ENCODE measurements around the gene WFS1.

WFS1 gene

DNA sequence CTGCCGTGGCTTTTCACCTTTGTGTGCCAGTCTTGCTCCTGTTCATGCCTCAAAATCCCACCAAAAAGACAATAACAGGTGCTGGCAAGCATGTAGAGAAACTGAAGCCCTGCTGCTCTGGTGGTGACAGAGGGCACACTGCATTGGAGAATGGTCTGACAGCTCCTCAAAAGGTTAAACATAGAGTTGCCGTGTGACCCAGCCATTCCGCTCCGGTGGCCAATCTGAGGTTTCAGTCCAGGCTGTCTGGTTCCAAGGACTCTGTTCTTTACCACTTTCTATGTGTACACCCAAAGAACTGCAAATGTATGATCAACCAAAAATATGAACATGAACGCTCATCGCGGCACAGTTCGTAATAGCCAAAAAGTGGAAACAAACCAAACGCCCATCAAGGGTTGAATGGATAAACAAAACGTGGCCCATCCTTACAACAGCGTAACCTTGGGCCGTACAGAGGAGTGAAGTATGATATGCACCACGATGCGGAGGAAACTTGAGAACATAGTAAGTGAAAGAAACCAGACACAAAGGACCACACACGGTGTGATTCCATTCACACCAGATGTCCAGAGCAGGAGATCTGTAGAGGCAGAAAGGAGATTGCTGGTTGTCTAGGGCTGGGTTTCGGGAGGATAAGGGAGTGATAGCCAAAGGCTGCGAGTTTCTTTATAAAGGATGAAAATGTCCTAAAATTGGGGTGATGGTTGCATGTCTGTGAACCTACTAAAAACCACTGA lies 33.6 kb upstream of the WFS1 start:
- DNase-seq (ENCODE audit: low read depth), result no peak

DNA sequence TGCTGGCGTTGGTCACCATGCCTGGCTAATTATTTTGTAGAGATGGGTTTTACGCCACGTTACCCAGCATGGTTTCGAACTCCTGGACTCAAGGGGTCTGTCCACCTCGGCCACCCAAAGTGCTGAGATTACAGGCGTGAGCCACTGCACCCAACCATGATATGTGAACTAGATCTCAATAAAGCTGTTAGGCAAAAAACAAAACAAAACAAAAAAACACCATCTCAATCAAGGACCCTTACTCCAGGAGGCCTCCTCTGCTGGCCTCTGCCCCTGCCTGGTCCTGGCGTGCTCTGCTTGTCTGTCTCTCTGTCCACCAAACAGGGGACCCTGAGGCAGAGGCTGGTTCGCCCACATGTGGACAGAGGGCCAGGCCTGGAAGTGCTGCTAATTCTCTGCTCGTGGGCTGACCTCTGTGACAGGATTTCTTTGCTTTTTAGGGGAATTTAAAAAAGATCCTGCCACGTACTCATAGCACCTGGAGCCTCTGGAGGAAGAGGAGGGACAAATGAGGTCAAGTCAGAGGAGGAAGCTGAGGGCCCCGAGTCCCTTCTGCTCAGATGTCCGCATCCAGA lies 32.7 kb upstream of the WFS1 start:
- no peak for DNase-seq (ENCODE audit: low read depth)

DNA sequence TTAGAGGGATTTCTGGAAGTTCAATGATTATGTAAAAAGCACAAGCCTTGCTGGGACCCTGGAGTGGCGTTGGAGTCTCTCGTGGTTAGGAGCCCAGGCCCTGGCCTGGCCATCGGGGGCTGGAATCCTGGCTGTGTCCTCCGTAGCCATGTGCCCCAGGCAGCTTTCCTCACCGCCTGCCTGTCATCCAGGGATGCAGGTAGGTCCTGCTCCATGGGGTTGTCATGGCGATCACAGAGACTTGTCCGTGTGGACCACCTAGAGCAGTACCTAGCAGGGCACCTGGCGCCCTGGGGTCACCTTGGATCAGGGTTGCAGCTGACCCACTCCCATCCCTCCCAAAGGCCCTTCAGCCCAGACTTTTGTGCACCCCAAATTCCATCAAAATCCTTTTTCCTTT lies 30.2 kb upstream of the WFS1 start:
- DNase-seq (ENCODE audit: low read depth), result no peak

DNA sequence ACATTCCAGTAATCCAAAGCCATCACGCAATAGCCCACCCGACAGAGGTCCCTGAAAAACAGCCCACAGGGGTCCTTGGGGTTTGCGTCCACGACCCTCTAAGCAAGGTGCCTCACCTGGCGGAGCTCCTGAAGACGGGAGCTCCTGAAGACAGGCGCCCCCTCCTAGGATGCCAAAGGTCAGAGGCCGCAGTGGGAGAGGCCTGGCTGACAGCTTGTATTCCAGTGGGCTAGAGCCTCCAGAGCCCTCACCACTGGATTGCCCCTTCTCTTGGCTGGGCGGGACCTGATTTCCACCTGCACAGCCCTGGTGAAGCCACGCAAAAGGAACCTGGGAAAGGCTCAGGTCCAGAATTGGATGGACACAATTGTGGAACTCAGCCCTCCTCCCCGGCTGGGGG lies 29.7 kb upstream of the WFS1 start:
- no peak for DNase-seq (ENCODE audit: low read depth)

DNA sequence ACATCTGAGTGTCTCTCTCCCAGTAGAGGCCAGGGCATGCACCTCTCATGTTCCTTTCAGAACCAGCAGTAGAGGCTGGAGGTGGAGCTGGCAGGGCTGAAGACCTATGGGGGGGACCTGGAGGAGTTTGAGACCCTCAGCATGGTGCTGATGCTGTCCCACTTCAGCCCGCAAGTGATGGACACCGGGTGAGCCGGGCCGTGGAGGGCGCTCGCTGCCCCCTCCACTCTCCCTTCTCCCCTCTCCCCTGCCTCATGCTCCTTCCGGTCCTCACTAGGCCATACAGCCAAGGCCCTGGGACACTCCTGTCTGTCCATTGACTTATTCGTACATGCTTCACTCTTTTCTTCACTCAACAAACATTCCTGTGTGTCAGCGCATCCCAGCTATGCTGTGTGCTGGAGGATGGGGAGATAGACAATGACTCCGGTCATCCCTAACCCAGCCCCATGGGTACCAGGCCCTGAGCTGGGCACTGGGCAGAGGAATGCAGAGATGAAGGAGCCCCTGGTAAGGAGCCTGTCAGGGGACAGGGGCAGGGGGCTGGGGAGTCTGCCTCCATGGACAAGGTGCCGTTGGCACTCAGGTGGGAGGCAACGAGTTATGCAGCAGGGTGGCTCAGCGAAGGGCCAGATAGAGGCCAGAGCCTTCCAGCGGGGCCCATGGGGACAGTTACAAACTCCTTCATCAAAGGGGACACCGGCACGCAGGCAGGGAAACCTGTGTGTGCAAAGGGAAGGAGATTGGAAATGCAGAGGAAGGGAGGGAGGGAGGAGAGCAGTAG lies 28.4 kb upstream of the WFS1 start:
- DNase-seq (ENCODE audit: low read depth), result no peak

DNA sequence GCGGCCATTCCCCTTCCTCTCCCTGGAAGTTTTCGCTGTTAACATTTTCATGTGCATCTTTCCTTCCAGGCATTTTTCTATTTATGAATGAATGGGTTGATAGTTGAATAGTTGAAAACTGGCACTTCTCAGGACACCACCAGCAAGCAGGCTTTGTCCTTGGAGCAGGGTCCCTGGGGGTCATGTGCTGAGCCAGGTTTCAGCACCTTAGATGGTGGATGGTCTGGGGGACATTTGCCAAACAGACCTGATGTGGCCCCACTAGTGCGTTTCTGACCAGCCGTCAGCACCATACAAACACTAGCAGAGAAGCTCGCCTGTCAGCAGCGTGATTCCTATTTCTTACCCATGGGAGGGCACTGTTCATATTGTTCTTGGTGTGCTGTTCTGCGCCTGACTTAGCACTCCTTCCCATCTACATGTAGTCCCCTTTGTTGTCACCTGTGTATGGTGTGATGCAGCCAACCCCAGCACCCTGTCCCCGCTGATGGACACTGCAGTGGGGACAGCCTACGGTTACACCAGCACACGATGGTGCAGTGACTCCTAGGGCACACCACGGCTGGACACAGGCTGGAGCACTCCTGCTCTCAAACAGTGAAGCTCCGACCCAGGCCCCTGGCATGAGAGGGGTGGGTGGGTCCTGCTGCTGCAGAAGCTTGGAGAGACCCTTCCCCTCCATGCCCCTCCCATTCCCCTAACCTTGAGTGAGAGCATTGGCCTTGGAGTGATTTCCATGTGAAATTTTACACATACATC lies 27.2 kb upstream of the WFS1 start:
- no peak for DNase-seq (ENCODE audit: low read depth)

DNA sequence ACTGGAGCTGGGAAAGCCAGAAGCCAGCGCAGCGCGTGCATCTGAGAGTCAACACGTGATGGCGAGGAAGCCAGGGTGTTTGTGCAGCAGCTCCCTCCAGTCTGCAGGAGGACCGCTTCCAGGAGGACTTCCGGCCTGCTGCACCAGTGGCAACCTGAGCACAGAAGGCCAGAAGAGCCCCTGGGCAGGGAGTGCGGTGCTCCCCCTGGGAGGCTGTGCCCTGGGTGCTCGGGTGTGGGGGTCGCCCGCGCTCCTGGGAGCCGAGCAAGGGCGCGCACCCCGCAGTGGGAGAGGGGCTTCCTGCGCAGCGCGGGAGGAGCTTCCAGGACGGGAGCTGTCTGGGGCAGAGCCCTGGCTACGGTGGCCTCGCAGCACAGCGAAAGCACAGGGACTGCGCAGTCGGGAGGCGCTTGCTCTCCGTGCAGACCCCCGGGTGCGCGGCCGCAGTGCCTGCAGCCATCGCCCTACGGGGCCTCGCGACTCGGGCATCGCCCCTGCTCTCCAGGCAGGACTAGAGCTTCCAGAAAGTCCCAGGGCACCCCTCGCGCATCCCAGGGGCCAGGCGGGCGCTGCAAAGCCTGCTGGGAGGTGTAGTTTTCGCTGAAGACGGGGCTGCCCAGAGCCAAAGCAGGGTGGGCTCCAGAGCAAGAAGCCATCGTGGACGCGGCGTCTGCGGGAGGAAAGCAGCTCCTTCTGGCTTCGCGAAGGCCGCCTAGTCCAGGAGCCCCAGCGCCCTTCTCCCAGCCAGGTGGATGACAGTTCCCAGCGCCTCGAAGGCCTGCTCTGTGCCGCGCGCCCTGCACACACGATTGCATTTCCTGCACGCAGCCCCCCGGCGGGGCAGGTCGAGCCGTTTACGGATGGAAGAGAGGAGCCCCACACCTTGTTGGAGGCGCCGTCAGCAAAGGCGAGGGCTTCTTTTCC lies 24.1 kb upstream of the WFS1 start:
- no peak for DNase-seq (ENCODE audit: low read depth)

DNA sequence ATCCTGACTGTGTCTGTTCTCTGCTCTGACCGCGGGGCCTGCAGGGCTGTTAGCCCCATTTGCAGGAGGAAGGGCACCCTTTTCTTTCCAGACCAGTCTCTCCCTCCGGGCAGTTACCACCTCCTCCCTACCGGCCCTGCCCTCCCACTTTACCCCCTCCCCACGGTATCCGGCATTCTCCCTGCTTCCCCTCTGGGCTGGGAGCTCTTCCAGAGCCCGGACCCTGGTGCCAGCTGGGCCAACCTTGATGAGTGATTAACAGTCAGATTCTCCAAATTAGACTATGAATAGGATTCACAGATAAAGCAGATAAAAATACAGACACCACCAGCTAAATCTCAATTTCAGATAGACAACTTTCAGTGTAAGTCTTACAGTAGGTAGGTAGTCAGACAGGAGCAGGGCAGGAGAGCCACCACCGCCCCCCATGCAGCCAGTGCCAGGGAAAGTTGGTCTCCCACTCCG lies 23.4 kb upstream of the WFS1 start:
- no peak for DNase-seq (ENCODE audit: low read depth)

DNA sequence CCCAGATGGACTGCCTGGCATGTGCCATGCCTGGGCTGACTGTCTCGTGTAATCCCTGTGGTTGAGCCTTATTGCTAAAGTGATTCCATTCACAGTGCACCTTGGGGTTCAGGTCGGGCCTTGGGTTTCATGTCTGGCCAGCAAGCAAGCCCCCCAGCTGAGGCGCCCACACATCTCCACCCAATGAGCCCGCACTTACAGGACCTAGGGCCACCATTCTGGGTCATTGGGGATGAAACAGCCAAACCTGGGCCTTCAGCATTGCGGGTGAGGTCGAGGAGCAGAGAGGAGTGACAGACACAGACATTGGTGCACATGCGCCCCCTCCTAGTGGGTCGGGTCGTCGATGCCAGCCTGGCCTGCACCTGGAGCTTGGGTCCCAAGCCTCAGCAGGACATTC lies 21.3 kb upstream of the WFS1 start:
- no peak for DNase-seq (ENCODE audit: low read depth)

DNA sequence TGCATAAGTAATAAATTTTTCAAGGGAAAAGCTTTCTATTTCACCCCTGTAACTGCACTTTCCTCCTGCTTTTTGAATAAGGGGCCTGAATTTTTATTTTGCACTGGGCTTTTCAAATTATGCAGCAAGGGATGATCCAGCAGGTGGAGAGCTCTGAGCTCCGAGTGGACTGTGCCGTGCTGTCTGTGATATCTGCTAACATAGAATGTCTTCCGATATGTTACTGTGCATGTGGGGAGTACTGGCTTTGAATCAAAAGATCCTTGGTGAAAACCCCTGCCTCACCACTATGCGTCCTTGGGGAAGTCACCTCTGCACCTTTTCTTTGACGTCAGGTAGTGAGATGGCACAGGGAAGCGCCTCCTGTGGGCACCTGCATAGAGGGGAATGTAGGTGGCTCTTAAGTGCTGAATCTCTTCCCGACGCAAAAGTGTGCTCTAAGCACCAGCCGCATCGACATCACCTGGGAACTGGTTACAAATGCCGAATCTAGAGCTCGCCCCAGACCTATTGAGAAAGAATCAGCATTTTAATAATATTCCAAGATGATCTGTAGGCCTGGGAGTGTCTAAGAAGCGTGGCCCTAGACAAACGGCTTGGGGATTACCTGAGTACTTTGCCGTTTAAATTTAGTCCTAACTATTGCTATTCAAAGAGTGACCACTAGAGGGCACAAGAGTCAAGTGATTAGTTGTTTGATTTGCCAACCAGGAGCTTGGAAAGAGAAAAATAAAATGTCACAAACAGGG lies 19.2 kb upstream of the WFS1 start:
- no peak for DNase-seq (ENCODE audit: low read depth)

DNA sequence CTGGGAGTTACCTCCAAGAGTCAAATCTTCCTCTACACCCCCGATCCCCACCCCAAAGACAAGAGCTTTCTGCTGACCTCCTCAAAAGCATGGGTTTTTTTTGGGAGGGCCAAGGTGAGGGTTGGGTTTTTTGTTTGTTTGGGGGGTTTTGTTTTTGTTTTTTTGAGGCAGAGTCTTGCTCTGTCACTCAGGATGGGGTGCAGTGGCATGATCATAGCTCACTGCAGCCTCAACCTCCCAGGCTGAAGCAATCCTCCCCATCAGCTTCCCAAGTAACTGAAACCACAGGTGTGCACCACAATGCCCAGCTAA lies 18.7 kb upstream of the WFS1 start:
- no peak for DNase-seq (ENCODE audit: low read depth)

DNA sequence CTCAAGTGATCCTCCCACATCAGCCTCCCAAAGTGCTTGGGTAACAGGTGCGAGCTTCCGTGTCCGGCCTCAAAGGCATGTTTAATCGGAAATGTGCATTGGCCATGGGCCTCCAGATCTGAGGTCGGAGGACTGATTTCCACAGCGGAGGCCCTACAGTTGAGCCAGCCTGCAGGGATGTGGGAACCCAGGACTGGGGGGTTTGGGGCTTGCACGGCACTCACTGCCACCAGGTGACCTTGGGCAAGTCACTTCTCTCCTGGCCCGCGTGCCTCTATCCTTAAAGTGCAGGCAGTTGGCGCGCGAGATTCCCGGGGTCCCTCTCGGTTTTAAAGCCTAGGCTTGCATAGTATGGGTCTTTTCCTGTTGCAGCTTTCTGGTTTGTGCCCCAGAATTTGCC lies 18.3 kb upstream of the WFS1 start:
- no peak for DNase-seq (ENCODE audit: low read depth)

DNA sequence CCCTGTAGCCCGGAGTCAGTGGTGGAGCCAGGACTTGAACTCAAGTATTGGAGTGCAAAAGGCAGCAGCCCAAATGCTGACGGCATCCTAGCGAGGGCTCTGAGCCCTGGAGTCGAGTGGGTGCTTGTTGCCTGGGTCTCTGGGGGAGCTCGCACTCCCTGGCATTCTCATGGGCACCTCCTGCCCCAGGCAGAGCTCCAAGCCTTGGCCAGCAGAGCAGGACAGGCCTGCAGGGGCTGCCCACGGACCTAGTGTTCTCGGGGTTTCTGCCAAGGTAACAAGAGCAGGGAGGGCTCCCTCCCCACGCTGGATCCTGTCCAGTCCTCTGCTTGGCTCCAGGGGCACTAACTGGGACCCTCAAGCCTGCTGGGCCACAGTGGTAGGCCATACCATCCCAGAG lies 17.6 kb upstream of the WFS1 start:
- no peak for DNase-seq (ENCODE audit: low read depth)

DNA sequence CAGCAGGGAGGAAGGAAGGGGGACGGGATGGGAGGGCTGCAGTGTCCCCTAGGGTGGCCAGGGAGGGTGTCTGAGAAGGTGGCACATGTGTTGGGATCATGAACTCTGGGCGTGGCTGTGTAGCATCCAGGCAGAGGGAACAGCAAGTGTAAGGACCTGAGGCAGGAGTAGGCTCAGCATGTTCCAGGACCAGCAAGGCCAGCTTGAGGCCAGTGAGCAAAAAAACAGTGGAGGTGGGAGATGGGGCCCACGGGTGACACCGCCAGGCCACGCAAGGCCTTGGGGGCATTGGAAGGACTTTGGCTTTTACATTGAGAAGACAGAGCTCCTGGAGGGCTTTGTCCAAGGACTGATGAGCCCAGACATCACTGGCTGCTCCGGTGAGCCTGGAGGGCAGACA lies 16.5 kb upstream of the WFS1 start:
- no peak for DNase-seq (ENCODE audit: low read depth)

DNA sequence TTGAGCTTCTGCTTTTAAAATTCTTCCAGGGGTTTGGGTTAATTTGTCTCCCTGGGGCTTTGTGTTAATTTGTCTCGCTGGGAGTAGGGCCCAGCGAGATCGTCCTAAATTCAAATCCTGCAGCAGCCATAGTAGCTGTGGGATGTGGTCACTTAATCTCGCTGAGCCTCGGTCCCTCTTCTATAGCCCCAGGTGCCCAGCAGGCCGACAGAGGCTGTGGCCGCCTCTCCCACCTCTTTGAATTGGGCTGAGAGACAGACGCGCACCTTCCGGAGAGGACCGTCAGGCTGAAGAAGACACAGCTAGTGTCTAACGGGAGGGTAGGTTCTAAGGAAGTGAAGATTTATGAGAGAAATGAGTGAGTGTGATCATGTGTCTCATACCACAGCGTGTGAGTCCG lies 15.7 kb upstream of the WFS1 start:
- no peak for DNase-seq (ENCODE audit: low read depth)

DNA sequence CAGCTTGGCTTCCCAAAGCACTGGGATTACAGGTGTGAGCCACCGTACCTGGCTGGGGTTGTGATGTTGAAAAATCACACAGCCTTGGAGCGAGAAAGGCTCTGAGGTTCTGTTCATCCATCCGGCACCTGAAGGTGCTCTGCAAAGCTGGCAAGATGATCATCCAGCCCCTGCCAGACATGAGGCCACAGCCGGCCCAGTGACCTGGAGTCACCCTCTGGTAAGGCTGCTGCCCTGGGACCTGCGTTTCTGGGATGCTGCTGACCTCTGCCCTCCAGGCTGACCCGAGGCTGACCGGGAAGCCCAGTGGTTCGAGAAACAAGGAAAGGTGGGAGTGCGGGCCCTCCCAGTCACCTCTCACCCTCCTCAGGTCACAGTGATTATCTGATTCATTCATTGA lies 13.5 kb upstream of the WFS1 start:
- no peak for DNase-seq (ENCODE audit: low read depth)

DNA sequence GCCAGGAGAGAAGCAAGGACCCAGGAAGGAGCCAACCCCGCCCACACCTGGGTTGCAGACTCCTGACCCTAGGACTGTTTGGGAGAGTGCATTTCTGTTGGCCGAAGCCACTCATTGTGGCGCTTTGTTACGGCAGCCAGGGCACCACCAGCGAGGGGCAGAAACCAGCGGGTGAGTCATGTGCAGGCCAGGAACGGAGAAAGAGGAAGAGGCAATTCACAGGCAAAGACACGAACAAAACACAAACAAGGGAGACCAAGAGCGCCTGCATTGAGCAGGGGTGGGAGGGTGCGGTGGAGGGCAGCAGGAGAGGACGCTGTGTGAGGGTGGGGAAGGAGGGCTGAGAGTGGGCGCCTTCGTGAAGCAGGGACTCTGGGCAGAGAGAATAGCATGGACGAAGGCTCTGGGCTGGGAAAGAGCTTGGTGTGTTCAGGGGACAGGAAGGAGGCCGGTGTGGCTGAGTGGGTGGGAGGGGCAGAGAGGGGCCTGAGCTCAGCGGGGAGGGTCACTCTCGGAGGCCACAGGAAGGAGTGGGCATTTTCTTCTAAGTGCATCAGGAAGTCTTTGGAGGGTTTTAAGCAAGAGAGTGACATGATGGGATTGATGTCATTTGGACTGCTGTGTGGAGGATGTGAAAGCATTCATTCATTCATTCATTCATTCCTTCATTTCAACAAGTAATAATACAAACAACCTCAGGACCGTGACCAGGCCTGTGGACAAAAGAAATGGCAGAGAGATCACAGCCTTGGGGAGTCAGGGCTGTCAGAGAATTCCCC lies 12.2 kb upstream of the WFS1 start:
- no peak for DNase-seq (ENCODE audit: low read depth)

DNA sequence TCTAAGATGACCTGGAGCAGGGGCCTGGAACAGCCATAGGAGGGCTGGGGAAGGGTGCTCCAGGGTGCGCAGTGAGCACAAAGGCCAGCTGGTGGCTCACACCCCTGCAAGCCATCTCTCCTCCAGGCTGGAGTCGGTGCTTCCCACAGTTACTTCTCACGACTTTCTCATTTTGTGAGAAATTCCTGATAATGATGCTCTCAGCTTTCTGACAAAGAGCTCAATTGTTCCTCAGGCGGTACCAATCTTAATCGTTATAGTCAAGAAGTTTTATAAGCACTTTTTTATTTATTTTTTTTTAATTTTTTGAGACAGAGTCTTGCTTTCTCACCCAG lies 11.7 kb upstream of the WFS1 start:
- no peak for DNase-seq (ENCODE audit: low read depth)

DNA sequence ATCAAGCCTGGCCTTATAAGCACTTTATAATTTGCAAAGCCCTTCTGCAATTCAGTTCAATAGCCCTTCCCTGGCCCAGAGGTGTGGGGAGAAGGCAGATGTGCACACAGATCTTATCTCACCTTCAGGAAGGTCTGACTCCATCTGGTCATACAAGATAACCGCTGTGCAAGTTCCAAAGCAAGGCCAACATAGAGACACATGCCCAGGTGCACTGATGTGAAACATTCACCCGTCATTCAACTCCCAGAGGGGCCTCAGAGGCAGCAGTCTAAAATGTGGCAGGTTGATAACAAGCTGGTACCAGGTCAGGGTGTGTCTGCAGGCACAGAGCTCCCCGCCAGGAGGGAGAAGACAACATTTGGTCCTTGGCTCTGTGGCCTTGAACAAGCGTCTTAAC lies 10.9 kb upstream of the WFS1 start:
- DNase-seq (ENCODE audit: low read depth), result no peak

DNA sequence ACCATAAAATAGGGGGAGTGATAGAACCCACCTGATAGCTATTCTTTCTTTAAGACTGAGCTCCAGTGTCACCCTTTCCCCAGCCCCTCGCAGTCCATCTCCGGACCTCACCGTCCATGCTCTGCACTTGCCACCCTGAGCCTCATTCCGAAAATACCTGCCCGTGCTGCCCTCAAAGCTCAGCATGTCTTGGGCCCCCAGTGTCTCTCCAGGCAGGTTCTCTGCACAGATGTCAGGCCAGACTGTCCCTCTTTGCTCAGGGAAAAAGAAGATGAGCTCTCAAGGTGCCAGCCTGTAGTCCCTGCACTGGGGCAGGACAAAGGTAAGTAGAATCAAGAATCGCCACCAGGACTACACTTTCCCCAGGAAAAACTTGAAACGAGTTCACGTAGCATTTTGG lies 9.8 kb upstream of the WFS1 start:
- no peak for DNase-seq (ENCODE audit: low read depth)
